WI38 (cell line): Measurements from ENCODE around the gene FLNA.

ENCODE experiments used
- H3K4me3 ChIP-seq: 2 replicates; pipeline ENCODE4 v1.5.1; 2011; ENCODE audit warnings: low read depth, mild to moderate bottlenecking, control low read depth, low read length
- TF ChIP-seq, protein P1 (sequence below): IDR thresholded peaks from 2 replicates; pipeline ENCODE4 v1.5.1; 2012; ENCODE audit warnings: low read depth, mild to moderate bottlenecking, control low read depth, low read length

The FLNA gene

GRCh38 chrX:154366666-154367055, 7.8 kb downstream of the FLNA start:
- H3K4me3 ChIP-seq: no peak overlapping the region
- TF ChIP-seq, protein P1, sequence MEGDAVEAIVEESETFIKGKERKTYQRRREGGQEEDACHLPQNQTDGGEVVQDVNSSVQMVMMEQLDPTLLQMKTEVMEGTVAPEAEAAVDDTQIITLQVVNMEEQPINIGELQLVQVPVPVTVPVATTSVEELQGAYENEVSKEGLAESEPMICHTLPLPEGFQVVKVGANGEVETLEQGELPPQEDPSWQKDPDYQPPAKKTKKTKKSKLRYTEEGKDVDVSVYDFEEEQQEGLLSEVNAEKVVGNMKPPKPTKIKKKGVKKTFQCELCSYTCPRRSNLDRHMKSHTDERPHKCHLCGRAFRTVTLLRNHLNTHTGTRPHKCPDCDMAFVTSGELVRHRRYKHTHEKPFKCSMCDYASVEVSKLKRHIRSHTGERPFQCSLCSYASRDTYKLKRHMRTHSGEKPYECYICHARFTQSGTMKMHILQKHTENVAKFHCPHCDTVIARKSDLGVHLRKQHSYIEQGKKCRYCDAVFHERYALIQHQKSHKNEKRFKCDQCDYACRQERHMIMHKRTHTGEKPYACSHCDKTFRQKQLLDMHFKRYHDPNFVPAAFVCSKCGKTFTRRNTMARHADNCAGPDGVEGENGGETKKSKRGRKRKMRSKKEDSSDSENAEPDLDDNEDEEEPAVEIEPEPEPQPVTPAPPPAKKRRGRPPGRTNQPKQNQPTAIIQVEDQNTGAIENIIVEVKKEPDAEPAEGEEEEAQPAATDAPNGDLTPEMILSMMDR: no peak

- H3K4me3 ChIP-seq: no peak overlapping the region
- TF ChIP-seq, protein P1: no peak
Observed at GRCh38 chrX:154365997-154366665, 8.3 kb downstream of the FLNA start.

GRCh38 chrX:154365052-154365600, 9.3 kb downstream of the FLNA start:
- TF ChIP-seq, protein P1: no peak
- H3K4me3 ChIP-seq: no peak overlapping the region

- H3K4me3 ChIP-seq: no peak overlapping the region
- TF ChIP-seq, protein P1: no peak
Observed at GRCh38 chrX:154363706-154364439, 10.6 kb downstream of the FLNA start.

- H3K4me3 ChIP-seq: no peak overlapping the region
- TF ChIP-seq, protein P1: no peak
Observed at GRCh38 chrX:154362085-154362742, 12.2 kb downstream of the FLNA start.

DNA sequence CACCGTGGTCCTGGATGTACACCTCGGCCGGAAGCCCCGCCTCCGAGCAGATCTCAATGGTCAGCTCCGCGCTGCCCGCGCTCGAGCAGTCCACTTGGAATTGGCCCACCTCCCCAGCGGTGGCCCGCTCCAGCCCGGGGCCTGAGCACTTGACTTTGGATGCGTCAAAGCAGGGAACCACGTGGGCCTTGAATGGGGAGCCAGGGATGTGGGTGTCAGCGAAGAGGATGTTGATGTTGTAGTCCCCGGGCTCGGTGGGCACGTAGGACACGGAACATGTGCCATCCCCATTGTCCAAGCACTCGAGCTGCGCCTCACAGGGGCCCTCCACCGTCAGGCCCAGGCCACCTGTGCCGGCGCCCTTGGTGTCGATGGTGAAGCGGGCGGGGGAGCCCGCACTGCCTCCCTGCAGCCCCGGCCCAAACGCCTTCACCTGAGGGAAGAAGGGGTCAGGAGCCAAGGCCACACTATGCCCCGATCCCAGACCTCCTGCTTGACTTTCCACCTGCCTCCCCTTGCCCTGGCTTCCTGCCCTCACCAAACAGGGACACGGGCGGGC, 14.2 kb downstream of the FLNA start:
- no peak overlapping the region for H3K4me3 ChIP-seq
- TF ChIP-seq, protein P1: no peak
